ENCODE data around the gene GABARAPL2.

DNA sequence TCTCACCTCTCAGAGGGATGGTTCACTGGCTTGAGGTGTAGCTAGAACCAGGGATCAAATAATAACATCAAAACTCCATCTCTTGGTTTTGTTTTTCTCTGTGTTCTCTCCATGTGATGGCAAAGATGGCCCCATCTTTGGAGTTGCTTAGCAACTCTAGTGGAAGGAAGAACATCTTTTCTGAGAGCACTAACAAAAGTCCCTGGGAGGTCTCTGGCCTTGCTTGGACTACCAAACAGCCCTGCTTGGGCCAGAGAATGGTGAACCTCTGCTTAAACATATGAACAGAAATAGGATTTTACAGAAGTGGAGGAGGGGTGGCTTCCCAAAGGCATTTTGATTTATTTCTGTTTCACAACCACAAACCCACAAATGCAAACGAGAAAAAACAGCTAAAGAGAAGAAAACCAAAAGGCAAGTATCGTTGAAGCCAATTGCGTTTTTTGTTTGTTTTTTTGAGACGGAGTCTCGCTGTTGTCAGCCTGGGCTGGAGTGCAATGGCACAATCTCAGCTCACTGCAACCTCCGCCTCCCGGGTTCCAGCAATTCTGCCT is 13.2 kb downstream of the GABARAPL2 start:
- TF ChIP-seq, protein P1, sequence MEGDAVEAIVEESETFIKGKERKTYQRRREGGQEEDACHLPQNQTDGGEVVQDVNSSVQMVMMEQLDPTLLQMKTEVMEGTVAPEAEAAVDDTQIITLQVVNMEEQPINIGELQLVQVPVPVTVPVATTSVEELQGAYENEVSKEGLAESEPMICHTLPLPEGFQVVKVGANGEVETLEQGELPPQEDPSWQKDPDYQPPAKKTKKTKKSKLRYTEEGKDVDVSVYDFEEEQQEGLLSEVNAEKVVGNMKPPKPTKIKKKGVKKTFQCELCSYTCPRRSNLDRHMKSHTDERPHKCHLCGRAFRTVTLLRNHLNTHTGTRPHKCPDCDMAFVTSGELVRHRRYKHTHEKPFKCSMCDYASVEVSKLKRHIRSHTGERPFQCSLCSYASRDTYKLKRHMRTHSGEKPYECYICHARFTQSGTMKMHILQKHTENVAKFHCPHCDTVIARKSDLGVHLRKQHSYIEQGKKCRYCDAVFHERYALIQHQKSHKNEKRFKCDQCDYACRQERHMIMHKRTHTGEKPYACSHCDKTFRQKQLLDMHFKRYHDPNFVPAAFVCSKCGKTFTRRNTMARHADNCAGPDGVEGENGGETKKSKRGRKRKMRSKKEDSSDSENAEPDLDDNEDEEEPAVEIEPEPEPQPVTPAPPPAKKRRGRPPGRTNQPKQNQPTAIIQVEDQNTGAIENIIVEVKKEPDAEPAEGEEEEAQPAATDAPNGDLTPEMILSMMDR (IDR thresholded peaks at IDR 0.05): no peak
- no peak for TF ChIP-seq POLR2A (IDR thresholded peaks at IDR 0.05)
